Stimulated activated CD4-positive, alpha-beta T cell treated with anti-CD3 and anti-CD28 coated beads, Interleukin-15, amount 100 ng/mL, for 48 hours (primary cell): Measurements from ENCODE around the gene COIL.
A peak's percentile ranks its signal among the peaks of the same experiment; 100 is the strongest.

Experiments
- DNase-seq, 2 donors: peaks; one replicate each; pipeline ENCODE4 v3.0.0-alpha.2; 2020; ENCODE audit warnings: low read depth in 2 of 2

Gene COIL

DNA sequence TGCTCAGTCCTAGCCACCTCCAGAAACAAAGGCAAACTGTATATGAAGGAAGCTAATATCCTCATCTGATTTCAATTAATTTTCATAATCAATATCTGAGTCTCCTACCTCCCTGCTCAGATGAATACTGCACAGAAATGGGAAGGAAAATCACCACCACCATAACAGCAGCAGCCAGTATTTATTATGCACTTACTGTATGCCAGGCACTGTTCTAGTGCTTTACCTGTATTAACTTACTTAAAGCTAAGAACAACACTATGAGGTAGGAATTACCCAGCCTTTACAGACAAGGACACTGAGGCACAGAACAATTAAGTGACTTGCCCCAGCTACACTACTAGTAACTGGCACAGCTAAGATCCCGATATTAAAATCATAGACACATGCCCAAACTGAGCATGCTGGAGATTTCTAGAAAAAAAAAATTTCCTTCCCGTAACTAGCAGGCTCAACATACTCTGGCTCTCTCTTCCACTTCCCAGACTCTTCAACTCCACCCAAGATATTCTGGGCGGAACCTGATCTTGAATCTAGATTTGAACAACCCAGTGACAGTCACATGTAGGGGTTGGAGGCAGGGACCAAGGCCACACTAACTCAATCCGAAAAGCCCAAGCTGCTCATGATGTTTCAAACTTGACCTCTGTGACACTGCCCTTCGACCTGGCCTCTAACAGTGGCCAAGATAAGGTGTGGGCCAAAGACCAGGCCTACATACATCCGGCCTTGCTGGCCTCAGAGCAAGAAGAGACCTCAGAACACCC, 50.9 kb downstream of the COIL start:
- no peak for DNase-seq

DNA sequence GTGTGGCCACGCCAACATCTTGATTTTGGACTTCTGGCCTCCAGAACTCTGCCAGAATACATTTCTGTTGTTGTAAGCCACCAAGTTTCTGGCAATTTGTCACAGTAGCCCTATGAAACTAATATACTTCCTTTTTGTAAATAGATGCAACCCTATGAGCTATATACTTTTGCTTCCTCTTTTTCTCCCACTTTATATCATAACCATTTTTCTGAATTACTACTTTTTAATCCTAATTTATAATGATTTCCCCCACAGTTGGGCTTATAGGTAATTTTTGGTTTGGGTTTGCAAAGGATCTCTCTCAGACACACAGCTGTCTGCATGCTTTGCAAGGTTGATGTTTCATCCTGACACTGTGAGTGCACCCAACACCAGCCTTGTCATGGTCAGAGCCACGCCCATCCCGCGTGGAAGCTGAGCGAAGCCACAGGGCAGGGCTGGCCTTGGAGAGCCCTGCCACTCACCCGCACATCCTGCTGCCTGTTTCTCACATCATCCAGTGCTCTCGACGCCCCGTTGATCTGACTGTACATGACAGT, 52.8 kb downstream of the COIL start:
- no peak for DNase-seq

- DNase-seq = no peak
Measured at GRCh38 chr17:56903560-56903959, 57.3 kb downstream of the COIL start.

DNA sequence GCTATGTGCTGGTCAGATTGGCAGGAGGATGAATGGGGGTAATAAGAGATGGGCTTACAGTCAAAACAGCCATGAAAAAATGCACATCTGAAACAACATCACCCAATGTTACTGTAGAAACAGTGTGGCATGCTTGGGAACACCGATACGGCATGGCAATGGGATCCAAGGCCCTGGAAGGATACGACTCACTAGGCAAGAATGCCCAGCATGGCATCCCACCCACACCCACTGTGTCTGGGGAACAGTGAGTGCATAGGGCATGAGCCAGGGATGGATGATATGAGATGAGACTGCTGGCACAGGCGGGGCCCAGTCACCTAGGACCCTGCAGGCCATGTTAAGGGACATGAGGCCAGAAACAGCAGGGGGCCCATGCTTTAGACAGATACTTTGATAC, 58.5 kb downstream of the COIL start:
- DNase-seq = no peak

- DNase-seq = no peak
Measured at GRCh38 chr17:56899403-56899802, 61.4 kb downstream of the COIL start.

DNA sequence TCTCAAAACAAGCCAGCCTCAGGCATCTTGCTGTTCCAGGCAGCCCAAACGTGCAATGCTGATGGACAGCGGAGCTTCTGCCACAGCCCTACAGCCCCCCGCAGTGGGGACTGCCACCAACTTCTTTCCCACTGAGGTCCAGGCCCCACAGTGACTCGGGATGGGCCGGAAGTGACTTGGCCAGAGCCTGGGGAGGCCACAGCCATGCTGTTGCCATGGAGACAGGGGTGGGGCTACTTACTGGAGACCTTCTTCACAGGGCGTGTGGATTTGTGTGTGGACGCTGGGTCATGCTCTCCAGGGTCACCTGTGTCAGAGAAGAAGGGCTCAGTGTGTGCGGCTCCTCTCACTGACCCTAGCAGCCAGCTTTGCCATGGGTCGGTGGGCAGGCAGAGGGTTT, 62.0 kb downstream of the COIL start:
- DNase-seq = no peak

DNA sequence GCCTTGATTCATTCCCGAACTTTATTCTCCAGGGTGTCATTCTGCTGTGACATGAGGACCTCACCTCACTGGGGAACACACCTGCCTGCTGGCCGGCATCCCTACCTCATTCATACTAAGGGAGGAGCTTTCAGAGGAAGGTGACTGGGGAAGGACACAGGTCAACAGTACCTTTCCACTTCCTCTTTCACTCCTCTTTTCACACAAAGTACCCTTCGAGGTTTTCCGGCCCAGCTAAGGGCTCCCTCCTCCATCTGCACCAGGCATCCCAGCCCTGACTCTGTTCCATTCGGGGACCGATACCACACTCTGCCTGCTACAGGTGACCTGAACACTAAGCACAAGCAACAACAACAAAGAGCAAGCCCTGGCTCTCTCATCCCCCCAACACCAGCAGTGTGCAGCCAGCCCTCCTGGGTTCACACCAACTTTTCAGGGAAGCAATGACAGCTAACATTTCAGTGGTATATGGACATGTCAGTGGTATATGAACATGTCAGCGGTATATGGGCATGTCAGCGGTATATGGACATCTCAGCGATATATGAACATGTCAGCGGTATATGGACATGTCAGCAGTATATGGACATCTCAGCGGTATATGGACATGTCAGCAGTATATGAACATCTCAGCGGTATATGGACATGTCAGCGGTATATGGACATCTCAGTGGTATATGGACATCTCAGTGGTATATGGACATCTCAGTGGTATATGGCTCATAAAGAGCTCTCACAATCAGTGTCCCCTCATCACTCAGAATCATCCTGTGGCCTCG, 63.0 kb downstream of the COIL start:
- no peak for DNase-seq

GRCh38 chr17:56896968-56897359, 63.9 kb downstream of the COIL start:
- no peak for DNase-seq

- DNase-seq = no peak
Measured at GRCh38 chr17:56896217-56896967, 64.5 kb downstream of the COIL start.

DNA sequence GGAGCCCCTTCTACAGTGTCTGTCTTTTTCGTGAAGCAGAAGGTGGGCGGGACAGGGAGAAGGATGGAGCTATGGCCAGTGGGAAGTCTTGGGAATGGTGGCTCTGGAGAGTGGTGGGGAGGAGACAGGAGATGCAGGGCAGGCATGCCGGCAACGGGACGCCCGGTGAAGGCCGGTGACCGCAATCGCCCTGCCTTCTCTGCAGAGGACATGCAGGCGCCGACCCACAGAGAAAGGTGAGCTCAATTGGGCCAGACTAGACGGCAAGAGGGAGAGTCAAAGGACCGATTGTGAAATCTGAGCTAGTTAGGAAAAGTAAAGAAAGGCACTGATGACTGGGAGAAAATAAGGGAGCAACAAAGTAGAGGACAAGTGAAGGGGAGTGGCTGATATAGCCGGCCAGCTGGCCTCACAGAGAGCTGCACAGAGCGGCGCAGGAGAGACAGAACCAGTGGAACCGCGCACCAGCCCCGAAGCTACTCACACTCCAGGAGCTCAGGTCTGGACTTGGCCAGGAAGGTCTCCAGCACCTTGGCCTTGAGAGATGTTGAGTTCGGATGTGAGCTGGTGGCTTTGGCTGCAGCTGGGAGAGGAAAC, 65.9 kb downstream of the COIL start:
- DNase-seq = no peak

DNA sequence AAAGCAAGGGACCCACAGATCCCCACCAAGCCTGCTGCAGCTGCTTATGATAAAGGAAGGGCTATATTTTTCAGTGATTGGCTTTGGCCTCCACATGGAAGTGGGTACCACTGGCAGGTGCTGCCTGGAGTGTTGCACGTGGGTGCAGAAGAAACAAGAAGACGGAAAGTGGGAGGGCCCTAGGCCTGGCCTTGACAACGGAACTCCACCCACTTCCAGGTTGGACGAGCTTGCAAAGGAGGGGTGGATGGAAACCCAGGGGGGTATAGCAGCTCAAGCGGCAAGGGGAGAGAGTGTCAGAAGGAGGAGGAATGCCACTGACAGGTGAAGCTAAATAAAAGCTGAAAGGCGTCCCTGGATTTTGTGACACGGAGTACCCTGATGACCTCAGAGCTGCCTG, 67.3 kb downstream of the COIL start:
- DNase-seq = no peak

GRCh38 chr17:56892333-56892732, 68.5 kb downstream of the COIL start:
- no peak for DNase-seq

- peak; percentile 29 to 42 for DNase-seq
Measured at GRCh38 chr17:56891751-56892150, 69.1 kb downstream of the COIL start.

DNA sequence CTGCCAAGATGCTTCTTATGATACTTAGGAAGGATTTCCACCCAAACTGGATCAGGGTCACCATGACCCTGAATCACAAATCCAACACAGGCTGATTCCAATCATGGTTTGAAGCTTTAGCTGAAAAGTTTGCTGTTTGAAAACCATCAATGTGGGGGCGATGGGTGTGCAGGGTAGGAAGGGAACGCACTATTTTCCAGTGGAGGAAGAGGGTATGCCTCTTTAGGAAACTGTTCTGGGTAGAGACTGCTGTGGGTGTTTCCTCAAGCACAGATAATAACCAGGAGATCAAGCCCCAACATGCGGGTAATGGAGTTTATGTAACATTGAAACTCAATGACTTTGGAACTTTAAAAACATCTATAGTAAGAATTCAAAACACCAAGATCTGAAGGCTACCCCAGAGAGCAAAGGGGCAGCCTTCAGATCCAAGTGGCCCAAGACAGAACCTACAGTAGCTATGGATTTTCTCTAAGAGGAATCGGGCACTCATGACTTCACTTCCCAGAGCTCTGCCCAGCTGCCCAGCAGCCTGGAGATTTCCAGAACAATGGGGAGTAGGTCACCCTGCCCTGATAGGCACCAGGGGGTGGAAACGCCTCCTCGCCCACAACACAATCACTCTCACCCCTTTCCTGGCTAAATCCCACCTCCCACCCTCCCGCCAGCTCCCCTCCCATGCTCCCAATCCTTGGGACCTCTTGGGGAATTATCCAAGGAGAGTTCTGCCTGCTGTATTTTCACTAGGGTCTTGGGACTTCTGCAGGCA, 69.8 kb downstream of the COIL start:
- DNase-seq = no peak

DNA sequence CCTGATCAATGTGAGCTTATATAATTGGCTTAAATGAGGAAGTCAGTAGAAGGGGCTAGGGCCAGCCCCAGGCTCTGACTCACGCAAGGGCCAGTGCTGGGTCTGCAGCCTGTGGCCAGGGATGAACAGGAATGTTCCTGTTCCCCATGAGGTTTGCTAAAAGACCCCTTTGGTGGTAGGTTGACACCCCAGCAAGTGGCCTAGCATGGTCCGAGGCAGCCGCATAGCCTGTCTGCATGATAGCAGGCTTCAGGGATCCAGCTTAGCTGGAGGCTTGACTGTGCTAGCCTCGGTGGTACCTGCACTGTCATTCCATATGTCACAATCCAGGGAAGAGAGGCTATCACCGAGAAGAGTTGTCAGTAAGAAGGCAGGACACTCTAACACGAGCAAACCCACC, 70.5 kb downstream of the COIL start:
- no peak for DNase-seq
